ENCODE data around the gene XPNPEP1.

XPNPEP1 gene

DNA sequence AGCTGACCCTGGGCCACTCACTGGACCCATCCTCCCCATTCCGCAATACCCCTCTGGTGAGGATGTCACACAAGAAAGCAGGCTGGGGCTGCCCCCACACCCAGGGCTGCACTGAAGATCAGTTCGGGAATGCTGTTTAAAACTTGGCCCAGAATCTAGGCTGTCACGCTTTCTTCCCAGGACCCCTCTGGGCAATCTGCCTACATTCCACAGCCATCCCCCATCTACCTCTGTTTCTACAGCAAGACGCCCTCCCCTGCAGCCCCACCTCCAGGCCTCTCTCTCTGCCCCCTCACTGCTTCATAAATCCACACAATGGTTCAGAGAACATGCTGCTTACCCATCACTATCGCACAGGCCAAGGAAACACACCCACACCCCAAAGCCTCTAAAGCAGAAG is 36.1 kb downstream of the XPNPEP1 start:
- TF ChIP-seq GLIS3 (CRISPR knock-in tag; IDR thresholded peaks at IDR 0.05): no peak
- no peak for TF ChIP-seq PPARA (CRISPR knock-in tag; IDR thresholded peaks at IDR 0.05; ENCODE audit: borderline replicate concordance)
- TF ChIP-seq ZNF565 (CRISPR knock-in tag; conservative IDR thresholded peaks at IDR 0.05; ENCODE audit: low read depth): no peak
- TF ChIP-seq TOX (CRISPR knock-in tag; IDR thresholded peaks at IDR 0.05; ENCODE audit: borderline replicate concordance): no peak
- no peak for TF ChIP-seq CSDC2 (CRISPR knock-in tag; IDR thresholded peaks at IDR 0.05)
- TF ChIP-seq ARNTL (CRISPR knock-in tag; IDR thresholded peaks at IDR 0.05; ENCODE audit: borderline replicate concordance, low read depth): no peak
- TF ChIP-seq SNAI2 (CRISPR knock-in tag; IDR thresholded peaks at IDR 0.05): no peak
- TF ChIP-seq ZFP30 (CRISPR knock-in tag; IDR thresholded peaks at IDR 0.05): no peak
- no peak for TF ChIP-seq RARB (CRISPR knock-in tag; IDR thresholded peaks at IDR 0.05)
- TF ChIP-seq ZNF8 (CRISPR knock-in tag; IDR thresholded peaks at IDR 0.05): no peak
- no peak for TF ChIP-seq ZNF70 (CRISPR knock-in tag; IDR thresholded peaks at IDR 0.05)
- TF ChIP-seq, protein P1, sequence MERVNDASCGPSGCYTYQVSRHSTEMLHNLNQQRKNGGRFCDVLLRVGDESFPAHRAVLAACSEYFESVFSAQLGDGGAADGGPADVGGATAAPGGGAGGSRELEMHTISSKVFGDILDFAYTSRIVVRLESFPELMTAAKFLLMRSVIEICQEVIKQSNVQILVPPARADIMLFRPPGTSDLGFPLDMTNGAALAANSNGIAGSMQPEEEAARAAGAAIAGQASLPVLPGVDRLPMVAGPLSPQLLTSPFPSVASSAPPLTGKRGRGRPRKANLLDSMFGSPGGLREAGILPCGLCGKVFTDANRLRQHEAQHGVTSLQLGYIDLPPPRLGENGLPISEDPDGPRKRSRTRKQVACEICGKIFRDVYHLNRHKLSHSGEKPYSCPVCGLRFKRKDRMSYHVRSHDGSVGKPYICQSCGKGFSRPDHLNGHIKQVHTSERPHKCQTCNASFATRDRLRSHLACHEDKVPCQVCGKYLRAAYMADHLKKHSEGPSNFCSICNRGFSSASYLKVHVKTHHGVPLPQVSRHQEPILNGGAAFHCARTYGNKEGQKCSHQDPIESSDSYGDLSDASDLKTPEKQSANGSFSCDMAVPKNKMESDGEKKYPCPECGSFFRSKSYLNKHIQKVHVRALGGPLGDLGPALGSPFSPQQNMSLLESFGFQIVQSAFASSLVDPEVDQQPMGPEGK (CRISPR knock-in tag; IDR thresholded peaks at IDR 0.05; ENCODE audit: borderline replicate concordance): no peak
- TF ChIP-seq ZC3H10 (CRISPR knock-in tag; IDR thresholded peaks at IDR 0.05): no peak
- no peak for TF ChIP-seq CREB5 (CRISPR knock-in tag; IDR thresholded peaks at IDR 0.05; ENCODE audit: low read depth)
- no peak for TF ChIP-seq ZFP3 (CRISPR knock-in tag; IDR thresholded peaks at IDR 0.05)
- TF ChIP-seq OSR1 (CRISPR knock-in tag; IDR thresholded peaks at IDR 0.05): no peak

GRCh38 chr10:109886781-109887140 is 36.5 kb downstream of the XPNPEP1 start:
- ATAC-seq: no peak
- TF ChIP-seq, protein P1 (CRISPR knock-in tag; IDR thresholded peaks at IDR 0.05; ENCODE audit: borderline replicate concordance): no peak
- no peak for TF ChIP-seq ZNF70 (CRISPR knock-in tag; IDR thresholded peaks at IDR 0.05)
- TF ChIP-seq ZFP30 (CRISPR knock-in tag; IDR thresholded peaks at IDR 0.05): no peak
- no peak for TF ChIP-seq SNAI2 (CRISPR knock-in tag; IDR thresholded peaks at IDR 0.05)
- no peak for TF ChIP-seq ZC3H10 (CRISPR knock-in tag; IDR thresholded peaks at IDR 0.05)
- TF ChIP-seq, protein P2, sequence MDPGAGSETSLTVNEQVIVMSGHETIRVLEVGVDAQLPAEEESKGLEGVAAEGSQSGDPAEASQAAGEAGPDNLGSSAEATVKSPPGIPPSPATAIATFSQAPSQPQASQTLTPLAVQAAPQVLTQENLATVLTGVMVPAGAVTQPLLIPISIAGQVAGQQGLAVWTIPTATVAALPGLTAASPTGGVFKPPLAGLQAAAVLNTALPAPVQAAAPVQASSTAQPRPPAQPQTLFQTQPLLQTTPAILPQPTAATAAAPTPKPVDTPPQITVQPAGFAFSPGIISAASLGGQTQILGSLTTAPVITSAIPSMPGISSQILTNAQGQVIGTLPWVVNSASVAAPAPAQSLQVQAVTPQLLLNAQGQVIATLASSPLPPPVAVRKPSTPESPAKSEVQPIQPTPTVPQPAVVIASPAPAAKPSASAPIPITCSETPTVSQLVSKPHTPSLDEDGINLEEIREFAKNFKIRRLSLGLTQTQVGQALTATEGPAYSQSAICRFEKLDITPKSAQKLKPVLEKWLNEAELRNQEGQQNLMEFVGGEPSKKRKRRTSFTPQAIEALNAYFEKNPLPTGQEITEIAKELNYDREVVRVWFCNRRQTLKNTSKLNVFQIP (CRISPR knock-in tag; IDR thresholded peaks at IDR 0.05; ENCODE audit: borderline replicate concordance, low read depth): no peak
- no peak for TF ChIP-seq ZNF565 (CRISPR knock-in tag; conservative IDR thresholded peaks at IDR 0.05; ENCODE audit: low read depth)
- TF ChIP-seq TCF4 (CRISPR knock-in tag; IDR thresholded peaks at IDR 0.05; ENCODE audit: borderline replicate concordance): no peak
- no peak for TF ChIP-seq ZFP3 (CRISPR knock-in tag; IDR thresholded peaks at IDR 0.05)
- TF ChIP-seq ISL1 (CRISPR knock-in tag; IDR thresholded peaks at IDR 0.05): no peak
- TF ChIP-seq CSDC2 (CRISPR knock-in tag; IDR thresholded peaks at IDR 0.05): no peak
- TF ChIP-seq ARNTL (CRISPR knock-in tag; IDR thresholded peaks at IDR 0.05; ENCODE audit: borderline replicate concordance, low read depth): no peak
- no peak for TF ChIP-seq OSR1 (CRISPR knock-in tag; IDR thresholded peaks at IDR 0.05)
- no peak for TF ChIP-seq BACH2 (CRISPR knock-in tag; IDR thresholded peaks at IDR 0.05; ENCODE audit: borderline replicate concordance)
- TF ChIP-seq, protein P3, sequence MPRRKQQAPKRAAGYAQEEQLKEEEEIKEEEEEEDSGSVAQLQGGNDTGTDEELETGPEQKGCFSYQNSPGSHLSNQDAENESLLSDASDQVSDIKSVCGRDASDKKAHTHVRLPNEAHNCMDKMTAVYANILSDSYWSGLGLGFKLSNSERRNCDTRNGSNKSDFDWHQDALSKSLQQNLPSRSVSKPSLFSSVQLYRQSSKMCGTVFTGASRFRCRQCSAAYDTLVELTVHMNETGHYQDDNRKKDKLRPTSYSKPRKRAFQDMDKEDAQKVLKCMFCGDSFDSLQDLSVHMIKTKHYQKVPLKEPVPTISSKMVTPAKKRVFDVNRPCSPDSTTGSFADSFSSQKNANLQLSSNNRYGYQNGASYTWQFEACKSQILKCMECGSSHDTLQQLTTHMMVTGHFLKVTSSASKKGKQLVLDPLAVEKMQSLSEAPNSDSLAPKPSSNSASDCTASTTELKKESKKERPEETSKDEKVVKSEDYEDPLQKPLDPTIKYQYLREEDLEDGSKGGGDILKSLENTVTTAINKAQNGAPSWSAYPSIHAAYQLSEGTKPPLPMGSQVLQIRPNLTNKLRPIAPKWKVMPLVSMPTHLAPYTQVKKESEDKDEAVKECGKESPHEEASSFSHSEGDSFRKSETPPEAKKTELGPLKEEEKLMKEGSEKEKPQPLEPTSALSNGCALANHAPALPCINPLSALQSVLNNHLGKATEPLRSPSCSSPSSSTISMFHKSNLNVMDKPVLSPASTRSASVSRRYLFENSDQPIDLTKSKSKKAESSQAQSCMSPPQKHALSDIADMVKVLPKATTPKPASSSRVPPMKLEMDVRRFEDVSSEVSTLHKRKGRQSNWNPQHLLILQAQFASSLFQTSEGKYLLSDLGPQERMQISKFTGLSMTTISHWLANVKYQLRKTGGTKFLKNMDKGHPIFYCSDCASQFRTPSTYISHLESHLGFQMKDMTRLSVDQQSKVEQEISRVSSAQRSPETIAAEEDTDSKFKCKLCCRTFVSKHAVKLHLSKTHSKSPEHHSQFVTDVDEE (CRISPR knock-in tag; IDR thresholded peaks at IDR 0.05): no peak
- no peak for TF ChIP-seq ESRRG (CRISPR knock-in tag; IDR thresholded peaks at IDR 0.05)
- no peak for TF ChIP-seq GLIS3 (CRISPR knock-in tag; IDR thresholded peaks at IDR 0.05)

More for the DNA sequence above, 36.1 kb downstream of the XPNPEP1 start:
- ATAC-seq: no peak

All from SK-N-SH treated with all-trans-retinoic acid at 6 μM for 48 hours (cell line).